Common myeloid progenitor, CD34-positive (primary cell): Measurements from ENCODE around the gene PTPRG.

Experiments used
- CTCF ChIA-PET: fragments of 350-600 bp; sonication (Branson Sonifier 250); formaldehyde crosslinking; loops from one replicate; lab custom pipeline; 2021; ENCODE audit warnings: antibody characterized with exemption; lab: Charles Lee
- POLR2A ChIA-PET: fragments of 350-600 bp; sonication (Branson Sonifier 250); formaldehyde crosslinking; loops from one replicate; lab custom pipeline; 2021; ENCODE audit warnings: antibody characterized with exemption; lab: Charles Lee
- DNase-seq, 3 donors: peaks; one replicate each; pipeline versions ENCODE4 v3.0.0 to v3.0.0-alpha.2; 2013
- H3K27ac ChIP-seq, 2 experiments: 1 replicate in 1 of 2; 2 replicates in 1 of 2; pipeline ENCODE4 v1.7.0; 2013; ENCODE audit warnings: inconsistent platforms in 2 of 2, low read length in 2 of 2, mild to moderate bottlenecking in 2 of 2, low read depth in 1 of 2, moderate library complexity in 1 of 2; ENCODE audit not compliant: severe bottlenecking in 2 of 2, insufficient read depth in 1 of 2, poor library complexity in 1 of 2
- H3K27me3 ChIP-seq, 5 experiments: replicated peaks in 2 of 5; 1 replicate in 3 of 5; 2 replicates in 2 of 5; pipeline versions ENCODE4 v1.6.1 to v1.7.0; 2013; ENCODE audit warnings: low read length in 4 of 5, mild to moderate bottlenecking in 2 of 5, moderate library complexity in 2 of 5, inconsistent platforms in 1 of 5; ENCODE audit not compliant: insufficient read depth in 5 of 5, control insufficient read depth in 4 of 5
- H3K36me3 ChIP-seq, 4 experiments: 1 replicate in 2 of 4; 2 replicates in 2 of 4; pipeline versions ENCODE4 v1.6.1 to v1.7.0; 2013; ENCODE audit warnings: low read length in 3 of 4, control low read depth in 1 of 4, mild to moderate bottlenecking in 1 of 4; ENCODE audit not compliant: control insufficient read depth in 4 of 4, insufficient read depth in 4 of 4
- H3K4me1 ChIP-seq, 4 experiments: 1 replicate in 3 of 4; 2 replicates in 1 of 4; pipeline versions ENCODE4 v1.6.1 to v1.7.1; 2013; ENCODE audit warnings: low read length in 3 of 4, mild to moderate bottlenecking in 3 of 4, control low read depth in 1 of 4, inconsistent platforms in 1 of 4, moderate library complexity in 1 of 4; ENCODE audit not compliant: control insufficient read depth in 4 of 4, insufficient read depth in 4 of 4; ENCODE audit errors: control extremely low read depth in 1 of 4
- H3K4me3 ChIP-seq, 7 experiments: 1 replicate in 4 of 7; 2 replicates in 3 of 7; pipeline versions ENCODE4 v1.5.1 to v1.7.0; 2013; ENCODE audit warnings: mild to moderate bottlenecking in 7 of 7, low read length in 6 of 7, moderate library complexity in 6 of 7, inconsistent platforms in 2 of 7, low read depth in 2 of 7, control low read depth in 1 of 7; ENCODE audit not compliant: insufficient read depth in 4 of 7, control insufficient read depth in 1 of 7; ENCODE audit errors: extremely low read depth in 1 of 7
- H3K9me3 ChIP-seq, 5 experiments: 1 replicate in 4 of 5; 2 replicates in 1 of 5; pipeline versions ENCODE4 v1.6.1 to v1.7.1; 2013; ENCODE audit warnings: low read length in 4 of 5, mild to moderate bottlenecking in 2 of 5, inconsistent platforms in 1 of 5, low read depth in 1 of 5, moderate library complexity in 1 of 5; ENCODE audit not compliant: control insufficient read depth in 4 of 5, insufficient read depth in 2 of 5; ENCODE audit errors: control extremely low read depth in 1 of 5
- WGBS: methylation state at CpG from one replicate; pipeline ENCODE4 v1.1.5; 2013; ENCODE audit not compliant: insufficient coverage; 5-methylcytosine and 5-hydroxymethylcytosine counted together

The PTPRG gene

GRCh38 chr3:62010989-62011388, 449.6 kb downstream of the PTPRG start:
- CTCF ChIA-PET, result no interaction called here
- POLR2A ChIA-PET, result no interaction called here
- no peak overlapping the region for H3K27ac ChIP-seq
- no peak overlapping the region for H3K4me3 ChIP-seq
- WGBS, result 88% methylated on average over 7 of the region's 9 CpGs
- DNase-seq, result no peak
- H3K27me3 ChIP-seq, result no peaks in the 10 kb centered on the region
- H3K36me3 ChIP-seq, result no peaks in the 10 kb centered on the region
- H3K9me3 ChIP-seq, result no peaks in the 10 kb centered on the region
- H3K4me1 ChIP-seq, result no peaks in the 10 kb centered on the region

- ChIA-PET POLR2A (no interaction called here), CTCF (no interaction called here)
- H3K27ac ChIP-seq, result no peak overlapping the region
- H3K9me3 ChIP-seq, result no peaks in the 10 kb centered on the region
- no peak overlapping the region for H3K4me3 ChIP-seq
- H3K4me1 ChIP-seq, result no peaks in the 10 kb centered on the region
- no peak for DNase-seq
- H3K36me3 ChIP-seq, result no peaks in the 10 kb centered on the region
- no peaks in the 10 kb centered on the region for H3K27me3 ChIP-seq
- 95% methylated on average over 4 of the region's 5 CpGs for WGBS
Measured at GRCh38 chr3:62011666-62012065, 450.3 kb downstream of the PTPRG start.

- POLR2A ChIA-PET, result no interaction called here
- H3K4me3 ChIP-seq, result no peak overlapping the region
- no peak overlapping the region for H3K27ac ChIP-seq
- CTCF ChIA-PET, result no interaction called here
- WGBS, result 100% methylated on average over 2 of the region's 7 CpGs
- no peak for DNase-seq
- no peaks in the 10 kb centered on the region for H3K27me3 ChIP-seq
- H3K36me3 ChIP-seq, result no peaks in the 10 kb centered on the region
- no peaks in the 10 kb centered on the region for H3K4me1 ChIP-seq
- H3K9me3 ChIP-seq, result peaks cover 0 to 3% (median 0%) of the 10 kb centered on the region in 5 experiments
Measured at GRCh38 chr3:62013951-62014350, 452.6 kb downstream of the PTPRG start.

DNA sequence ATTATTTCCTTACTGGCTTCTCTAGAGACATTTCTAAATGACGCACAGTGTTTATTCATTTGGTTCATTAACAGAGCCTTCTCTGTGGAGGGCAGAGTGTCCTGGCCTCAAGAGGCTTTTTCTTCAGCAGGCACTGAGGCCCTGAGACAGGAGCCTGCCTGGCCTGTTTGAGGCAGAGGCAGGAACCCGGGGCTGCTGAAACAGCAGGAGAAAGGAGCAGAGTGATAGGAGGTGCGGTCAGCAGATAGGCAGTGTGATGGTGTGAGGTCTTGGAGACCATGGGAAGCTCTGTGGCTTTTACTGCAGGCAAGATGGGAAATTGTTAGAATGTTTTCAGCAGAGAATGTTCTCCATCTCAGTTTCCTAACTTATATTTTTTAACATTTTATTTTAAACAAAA, 453.7 kb downstream of the PTPRG start:
- no peaks in the 10 kb centered on the region for H3K27me3 ChIP-seq
- H3K36me3 ChIP-seq, result no peaks in the 10 kb centered on the region
- no peak overlapping the region for H3K27ac ChIP-seq
- 90% methylated on average over 3 of the region's 3 CpGs for WGBS
- no peak overlapping the region for H3K4me3 ChIP-seq
- no peaks in the 10 kb centered on the region for H3K4me1 ChIP-seq
- peaks cover 0 to 3% (median 0%) of the 10 kb centered on the region in 5 experiments for H3K9me3 ChIP-seq
- CTCF ChIA-PET, result no interaction called here
- POLR2A ChIA-PET, result no interaction called here
- no peak for DNase-seq

- ChIA-PET POLR2A (no interaction called here), CTCF (no interaction called here)
- peaks cover 0 to 3% (median 0%) of the 10 kb centered on the region in 5 experiments for H3K9me3 ChIP-seq
- DNase-seq, result no peak
- no peak overlapping the region for H3K27ac ChIP-seq
- no peaks in the 10 kb centered on the region for H3K4me1 ChIP-seq
- H3K27me3 ChIP-seq, result no peaks in the 10 kb centered on the region
- WGBS, result no CpG with 5 or more reads among the region's 1 CpG
- no peak overlapping the region for H3K4me3 ChIP-seq
- no peaks in the 10 kb centered on the region for H3K36me3 ChIP-seq
Measured at GRCh38 chr3:62019906-62020305, 458.5 kb downstream of the PTPRG start.

GRCh38 chr3:62020706-62021105, 459.3 kb downstream of the PTPRG start:
- CTCF ChIA-PET, result no interaction called here
- no peaks in the 10 kb centered on the region for H3K36me3 ChIP-seq
- no peaks in the 10 kb centered on the region for H3K4me1 ChIP-seq
- no peak for DNase-seq
- H3K27ac ChIP-seq, result no peak overlapping the region
- H3K27me3 ChIP-seq, result no peaks in the 10 kb centered on the region
- POLR2A ChIA-PET, result no interaction called here
- peaks cover 0 to 3% (median 0%) of the 10 kb centered on the region in 5 experiments for H3K9me3 ChIP-seq
- no peak overlapping the region for H3K4me3 ChIP-seq
- no CpG with 5 or more reads among the region's 2 CpGs for WGBS

GRCh38 chr3:62022312-62022711, 460.9 kb downstream of the PTPRG start:
- ChIA-PET CTCF (no interaction called here), POLR2A (no interaction called here)
- Histone ChIP-seq H3K4me1 (no peaks in the 10 kb centered on the region), H3K9me3 (peaks cover 0 to 3% (median 0%) of the 10 kb centered on the region in 5 experiments), H3K36me3 (no peaks in the 10 kb centered on the region), H3K27ac (no peak overlapping the region), H3K4me3 (no peak overlapping the region), H3K27me3 (no peaks in the 10 kb centered on the region)
- DNase-seq, result no peak
- 100% methylated on average over 2 of the region's 4 CpGs for WGBS
